ENCODE measurements around the gene BHLHA9.
"Not testable (repeated sequence)": the region's sequence is repeated elsewhere in the genome, so short reads cannot be mapped to it uniquely, and the experiment has no call there.

BHLHA9 gene

GRCh38 chr17:1270210-1271029 lies at the start of gene BHLHA9:
Gene BHLHA9, plus strand, starts transcription at chr17:1270444. Its CDS starts 120 bp downstream, at chr17:1270564.
- no peak for DNase-seq

GRCh38 chr17:1221209-1221608 lies 49.0 kb upstream of the BHLHA9 start:
- DNase-seq, result no peak

GRCh38 chr17:1222321-1222720 lies 47.9 kb upstream of the BHLHA9 start:
- no peak for DNase-seq

- no peak for DNase-seq
These were observed 46.6 kb upstream of the BHLHA9 start for GRCh38 chr17:1223662-1224061.

GRCh38 chr17:1224330-1224729 lies 45.9 kb upstream of the BHLHA9 start:
- DNase-seq, result no peak

GRCh38 chr17:1226308-1226707 lies 43.9 kb upstream of the BHLHA9 start:
- DNase-seq, result no peak

- DNase-seq, result no peak
These were observed 42.9 kb upstream of the BHLHA9 start for GRCh38 chr17:1227365-1227764.

GRCh38 chr17:1227917-1228780 lies 42.1 kb upstream of the BHLHA9 start:
- no peak for DNase-seq

GRCh38 chr17:1228781-1229348 lies 41.4 kb upstream of the BHLHA9 start:
- no peak for DNase-seq

GRCh38 chr17:1229349-1229899 lies 40.8 kb upstream of the BHLHA9 start:
- no peak for DNase-seq

- DNase-seq, result no peak
These were observed 40.2 kb upstream of the BHLHA9 start for GRCh38 chr17:1229900-1230501.

GRCh38 chr17:1231456-1231855 lies 38.8 kb upstream of the BHLHA9 start:
- DNase-seq, result no peak

GRCh38 chr17:1232331-1232730 lies 37.9 kb upstream of the BHLHA9 start:
- no peak for DNase-seq

GRCh38 chr17:1232786-1233185 lies 37.5 kb upstream of the BHLHA9 start:
- no peak for DNase-seq

GRCh38 chr17:1234455-1234854 lies 35.8 kb upstream of the BHLHA9 start:
- no peak for DNase-seq

GRCh38 chr17:1237471-1237870 lies 32.8 kb upstream of the BHLHA9 start:
- DNase-seq, result no peak

- DNase-seq, result no peak
These were observed 31.0 kb upstream of the BHLHA9 start for GRCh38 chr17:1239210-1239609.

GRCh38 chr17:1240426-1240825 lies 29.8 kb upstream of the BHLHA9 start:
- DNase-seq, result not testable (repeated sequence)

- no peak for DNase-seq
These were observed 28.3 kb upstream of the BHLHA9 start for GRCh38 chr17:1241929-1242328.

- no peak for DNase-seq
These were observed 25.6 kb upstream of the BHLHA9 start for GRCh38 chr17:1244606-1245012.

GRCh38 chr17:1251866-1252608 lies 18.2 kb upstream of the BHLHA9 start:
- DNase-seq, result no peak

- no peak for DNase-seq
These were observed 15.2 kb upstream of the BHLHA9 start for GRCh38 chr17:1255041-1255440.
